AG09309 (cell line): ENCODE results near the gene NFE2L1.

ENCODE experiments used
- DNase-seq: peaks from one replicate; pipeline ENCODE4 v3.0.0-alpha.2; 2010; ENCODE audit warnings: low read depth
- H3K4me3 ChIP-seq: 2 replicates; pipeline ENCODE4 v1.5.1; 2011; ENCODE audit warnings: mild to moderate bottlenecking, low read depth, low read length, moderate library complexity; ENCODE audit not compliant: control insufficient read depth
- TF ChIP-seq, protein P1 (sequence below): IDR thresholded peaks from 2 replicates; pipeline ENCODE4 v1.5.1; 2011; ENCODE audit warnings: mild to moderate bottlenecking, low read depth, low read length, inconsistent platforms; ENCODE audit not compliant: insufficient read depth, control insufficient read depth; ENCODE audit errors: missing control alignments

NFE2L1 gene

DNA sequence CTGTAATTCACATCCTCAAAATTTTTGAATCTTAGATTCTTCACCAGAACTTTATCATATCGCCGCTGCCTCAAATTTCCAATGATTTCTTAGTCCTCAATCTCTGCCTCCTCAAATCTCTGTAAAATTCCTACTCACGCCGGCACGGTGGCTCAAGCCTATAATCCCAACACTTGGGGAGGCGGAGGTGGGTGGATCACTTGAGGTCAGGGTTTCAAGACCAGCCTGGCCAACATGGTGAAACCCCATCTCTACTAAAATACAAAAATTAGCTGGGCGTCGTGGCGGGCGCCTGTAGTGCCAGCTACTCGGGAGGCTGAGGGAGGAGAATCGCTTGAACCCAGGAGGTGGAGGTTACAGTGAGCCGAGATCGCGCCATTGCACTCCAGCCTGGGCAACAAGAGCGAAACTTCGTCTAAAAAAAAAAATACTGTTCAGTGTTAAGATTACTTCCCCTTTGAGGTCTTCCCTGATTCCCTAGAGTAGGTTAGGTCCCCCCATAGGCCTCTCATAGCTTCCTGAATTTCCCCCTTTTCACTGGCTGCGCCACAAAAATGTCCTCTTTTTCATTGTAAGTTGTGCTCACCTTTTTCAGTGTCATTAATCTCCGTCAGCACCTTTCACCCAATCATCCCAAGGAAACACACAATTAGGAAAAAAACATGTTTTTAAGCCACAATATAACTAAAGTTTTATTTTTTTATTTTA is 54.0 kb downstream of the NFE2L1 start:
- H3K4me3 ChIP-seq: no peak overlapping the region; the same call in 1 of the 2 replicates
- TF ChIP-seq, protein P1, sequence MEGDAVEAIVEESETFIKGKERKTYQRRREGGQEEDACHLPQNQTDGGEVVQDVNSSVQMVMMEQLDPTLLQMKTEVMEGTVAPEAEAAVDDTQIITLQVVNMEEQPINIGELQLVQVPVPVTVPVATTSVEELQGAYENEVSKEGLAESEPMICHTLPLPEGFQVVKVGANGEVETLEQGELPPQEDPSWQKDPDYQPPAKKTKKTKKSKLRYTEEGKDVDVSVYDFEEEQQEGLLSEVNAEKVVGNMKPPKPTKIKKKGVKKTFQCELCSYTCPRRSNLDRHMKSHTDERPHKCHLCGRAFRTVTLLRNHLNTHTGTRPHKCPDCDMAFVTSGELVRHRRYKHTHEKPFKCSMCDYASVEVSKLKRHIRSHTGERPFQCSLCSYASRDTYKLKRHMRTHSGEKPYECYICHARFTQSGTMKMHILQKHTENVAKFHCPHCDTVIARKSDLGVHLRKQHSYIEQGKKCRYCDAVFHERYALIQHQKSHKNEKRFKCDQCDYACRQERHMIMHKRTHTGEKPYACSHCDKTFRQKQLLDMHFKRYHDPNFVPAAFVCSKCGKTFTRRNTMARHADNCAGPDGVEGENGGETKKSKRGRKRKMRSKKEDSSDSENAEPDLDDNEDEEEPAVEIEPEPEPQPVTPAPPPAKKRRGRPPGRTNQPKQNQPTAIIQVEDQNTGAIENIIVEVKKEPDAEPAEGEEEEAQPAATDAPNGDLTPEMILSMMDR: no peak
- no peak for DNase-seq

DNA sequence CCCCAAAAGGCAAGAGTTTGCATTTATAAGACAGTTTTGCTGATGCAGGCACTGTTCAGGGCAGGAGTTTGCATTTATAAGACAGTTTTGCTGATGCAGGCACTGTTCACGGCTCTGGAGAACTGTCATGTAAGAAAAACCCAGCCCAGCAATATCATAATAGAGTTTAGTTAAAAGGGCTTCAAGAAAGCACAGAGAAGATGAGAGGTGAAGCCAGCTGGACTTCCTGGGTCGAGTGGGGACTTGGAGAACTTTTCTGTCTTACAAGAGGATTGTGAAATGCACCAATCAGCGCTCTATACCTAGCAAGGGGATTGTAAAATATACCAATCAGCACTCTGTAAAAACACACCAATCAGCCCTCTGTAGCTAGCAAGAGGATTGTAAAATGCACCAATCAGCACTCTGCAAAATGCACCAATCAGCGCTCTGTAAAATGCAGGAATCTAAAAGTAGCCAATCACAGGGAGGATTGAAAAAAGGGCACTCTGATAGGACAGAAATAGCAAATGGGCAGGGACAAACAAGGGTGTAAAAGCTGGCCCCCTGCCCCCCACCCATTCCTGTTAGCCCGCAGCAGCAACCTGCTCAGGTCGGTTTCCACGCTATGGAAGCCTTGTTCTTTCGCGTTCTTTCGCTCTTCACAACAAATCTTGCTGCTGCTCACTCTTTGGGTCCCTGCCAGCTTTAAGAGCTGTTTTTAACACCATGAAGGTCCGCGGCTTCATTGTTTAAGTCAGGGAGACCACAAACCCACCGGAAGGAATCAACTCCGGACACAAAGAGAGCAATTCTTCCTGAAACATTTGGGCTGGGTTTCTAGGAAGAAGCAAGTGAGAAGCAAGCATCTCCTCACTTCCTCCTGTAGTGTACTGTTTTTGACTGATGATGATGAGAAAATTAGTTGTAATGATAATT is 54.9 kb downstream of the NFE2L1 start:
- no peak overlapping the region for H3K4me3 ChIP-seq
- DNase-seq: no peak
- TF ChIP-seq, protein P1: no peak

DNA sequence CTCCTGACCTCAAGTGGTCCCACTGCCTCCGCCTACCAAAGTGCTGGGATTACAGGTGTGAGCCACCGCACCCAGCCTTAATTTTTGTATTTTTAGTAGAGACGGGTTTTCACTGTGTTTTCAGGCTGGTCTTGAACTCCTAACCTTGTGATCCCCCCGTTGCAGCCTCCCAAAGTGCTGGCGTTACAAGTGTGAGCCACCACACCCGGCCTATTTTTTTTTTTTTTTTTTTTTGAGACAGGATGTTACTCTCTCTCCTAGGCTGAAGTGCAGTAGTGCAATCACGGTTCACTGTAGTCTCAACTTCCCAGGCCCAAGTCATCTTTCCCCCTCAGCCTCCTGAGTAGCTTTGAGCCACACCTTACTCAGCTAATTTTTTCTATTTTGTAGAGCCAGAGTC is 56.3 kb downstream of the NFE2L1 start:
- H3K4me3 ChIP-seq: no peak overlapping the region
- DNase-seq: no peak
- TF ChIP-seq, protein P1: no peak

DNA sequence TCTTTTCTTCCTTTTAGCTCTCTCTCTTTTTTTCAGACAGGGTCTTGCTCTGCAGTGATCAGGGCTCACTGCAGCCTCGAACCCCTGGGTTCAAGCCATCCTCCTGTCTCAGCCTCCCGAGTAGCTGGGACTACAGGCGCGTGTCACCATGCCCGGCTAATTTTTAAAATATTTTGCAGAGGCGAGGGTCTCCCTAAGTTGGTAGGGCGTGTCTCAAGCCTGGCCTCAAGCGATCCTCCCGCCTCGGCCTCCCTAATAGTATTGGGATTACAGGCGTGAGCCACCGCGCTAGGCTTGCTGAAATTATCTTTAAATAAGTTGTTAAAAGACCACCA is 58.6 kb downstream of the NFE2L1 start:
- peak overlapping the region; percentile 70 for H3K4me3 ChIP-seq
- no peak for DNase-seq
- TF ChIP-seq, protein P1: no peak

DNA sequence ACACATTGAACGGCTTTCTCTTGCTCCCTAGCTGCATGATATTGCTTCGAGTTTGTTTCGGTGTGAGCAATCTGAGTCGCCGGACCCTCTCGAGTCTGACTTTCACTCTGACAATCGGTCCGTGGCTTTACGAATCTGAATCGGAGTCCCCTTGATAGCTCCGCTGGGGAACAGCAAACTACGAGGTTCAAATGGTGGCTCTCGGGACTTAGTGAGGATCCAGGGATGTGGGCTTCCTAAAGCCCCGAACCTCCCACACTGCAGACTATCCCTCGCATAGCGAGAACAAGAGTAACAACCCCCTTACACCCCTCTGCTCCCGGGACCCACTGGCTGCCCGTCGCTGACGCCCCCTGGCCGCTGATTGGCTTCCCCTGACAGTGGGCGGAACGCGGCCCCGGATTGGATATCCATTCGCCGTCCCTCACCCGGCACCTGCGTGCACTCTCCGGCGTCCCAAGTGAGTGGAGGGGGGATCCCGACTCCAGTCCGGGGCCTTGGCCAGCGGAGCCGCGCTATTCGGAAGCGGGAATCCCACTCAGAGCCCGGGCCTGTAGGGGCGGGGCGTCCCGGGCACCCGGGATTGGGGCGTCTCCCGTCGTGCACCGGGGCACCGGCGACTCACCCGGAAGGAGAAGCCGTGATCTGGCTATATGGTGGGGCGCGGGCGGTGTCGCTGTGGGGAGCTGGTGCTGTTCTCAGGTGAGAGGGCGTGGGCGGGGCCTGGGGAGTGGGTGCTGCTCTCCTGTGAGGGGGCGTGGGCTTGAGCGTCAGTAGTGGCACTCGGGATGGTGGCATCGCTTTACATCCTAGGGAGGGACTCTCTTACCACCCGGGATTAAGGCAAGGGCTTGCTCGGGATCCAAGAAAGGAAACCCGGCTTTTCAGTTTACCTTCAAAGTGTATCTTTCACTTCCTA is 59.2 kb downstream of the NFE2L1 start, which contains the start of gene SNX11:
Gene SNX11, plus strand, starts transcription at position 630 of the 919 bp plus-strand sequence. CDS start 4,278 bp downstream, outside the sequence.
- H3K4me3 ChIP-seq: peak within 1 kb of the TSS; percentile 70
- TF ChIP-seq, protein P1: no peak
- no peak for DNase-seq

DNA sequence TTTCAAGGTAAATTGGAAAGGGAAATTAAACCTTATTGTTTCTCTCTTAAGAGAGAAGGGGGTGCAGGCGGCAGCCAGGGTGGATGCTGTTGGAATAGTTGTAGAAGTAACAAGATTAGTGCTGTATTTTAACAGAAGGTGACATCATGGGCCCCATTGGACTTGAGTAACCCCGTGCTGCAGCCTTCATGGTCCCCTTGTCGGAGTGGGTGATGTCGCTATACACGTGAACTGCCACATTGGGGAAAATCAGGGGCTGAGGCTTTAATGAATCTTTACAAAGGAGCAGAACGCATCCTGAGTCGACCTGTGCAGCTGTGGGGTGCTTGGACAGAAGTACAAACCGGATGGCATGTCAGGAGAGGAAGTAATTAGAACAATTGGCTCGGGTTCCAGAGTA is 62.6 kb downstream of the NFE2L1 start:
- H3K4me3 ChIP-seq: no peak overlapping the region
- TF ChIP-seq, protein P1: no peak
- no peak for DNase-seq
